Neural progenitor cell (in vitro differentiated cells): ENCODE data around the gene GOLGA3.
"Not testable (repeated sequence)": the region's sequence is repeated elsewhere in the genome, so short reads cannot be mapped to it uniquely, and the experiment has no call there.

Source experiments
- EZH2 ChIP-seq: fragments of 200-600 bp; sonication (generic); IDR thresholded peaks from 2 replicates; pipeline ENCODE4 v1.6.1; 2017; ENCODE audit warnings: antibody characterized with exemption, mild to moderate bottlenecking, moderate library complexity
- TF ChIP-seq, protein P1 (sequence below): fragments of 200-600 bp; sonication (generic); IDR thresholded peaks from 2 replicates; pipeline ENCODE4 v1.5.1; 2017; ENCODE audit warnings: antibody characterized with exemption, mild to moderate bottlenecking

- not testable (repeated sequence) for TF ChIP-seq EZH2
- TF ChIP-seq, protein P1, sequence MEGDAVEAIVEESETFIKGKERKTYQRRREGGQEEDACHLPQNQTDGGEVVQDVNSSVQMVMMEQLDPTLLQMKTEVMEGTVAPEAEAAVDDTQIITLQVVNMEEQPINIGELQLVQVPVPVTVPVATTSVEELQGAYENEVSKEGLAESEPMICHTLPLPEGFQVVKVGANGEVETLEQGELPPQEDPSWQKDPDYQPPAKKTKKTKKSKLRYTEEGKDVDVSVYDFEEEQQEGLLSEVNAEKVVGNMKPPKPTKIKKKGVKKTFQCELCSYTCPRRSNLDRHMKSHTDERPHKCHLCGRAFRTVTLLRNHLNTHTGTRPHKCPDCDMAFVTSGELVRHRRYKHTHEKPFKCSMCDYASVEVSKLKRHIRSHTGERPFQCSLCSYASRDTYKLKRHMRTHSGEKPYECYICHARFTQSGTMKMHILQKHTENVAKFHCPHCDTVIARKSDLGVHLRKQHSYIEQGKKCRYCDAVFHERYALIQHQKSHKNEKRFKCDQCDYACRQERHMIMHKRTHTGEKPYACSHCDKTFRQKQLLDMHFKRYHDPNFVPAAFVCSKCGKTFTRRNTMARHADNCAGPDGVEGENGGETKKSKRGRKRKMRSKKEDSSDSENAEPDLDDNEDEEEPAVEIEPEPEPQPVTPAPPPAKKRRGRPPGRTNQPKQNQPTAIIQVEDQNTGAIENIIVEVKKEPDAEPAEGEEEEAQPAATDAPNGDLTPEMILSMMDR = not testable (repeated sequence)
Measured at GRCh38 chr12:132836230-132836629, 7.6 kb upstream of the GOLGA3 start.
